RPMI7951 (cell line): ENCODE results near the gene SERPINB5. TPM values are rescaled to one million over a fixed set of nuclear protein-coding genes. Genes with fewer than 3 reads are reported as not detected.

Experiments used
- DNase-seq: peaks from one replicate; pipeline ENCODE4 v3.0.0-alpha.2; 2012; ENCODE audit warnings: low read depth
- total RNA-seq: library from RNA; depleted of rRNA; stranded (reverse); fragments of >200 nt; shearing (Covaris generic); gene quantifications from 2 replicates; pipeline ENCODE4 v1.2.3, GENCODE V29; 2014

Gene SERPINB5
- total RNA-seq, 1 experiment from 2014 or later: not detected

- no peak for DNase-seq
These were observed 8.2 kb upstream of the SERPINB5 start for GRCh38 chr18:63468575-63468974.

- DNase-seq: no peak
These were observed 6.0 kb upstream of the SERPINB5 start for GRCh38 chr18:63470751-63471150.

- DNase-seq: peak; percentile 26
These were observed 4.4 kb upstream of the SERPINB5 start for GRCh38 chr18:63472380-63472779.

GRCh38 chr18:63477200-63477599 is 442 bp downstream of the SERPINB5 start:
- no peak for DNase-seq

- DNase-seq: no peak
These were observed 1.2 kb downstream of the SERPINB5 start for GRCh38 chr18:63477968-63478367.

GRCh38 chr18:63479826-63480225 is 3.1 kb downstream of the SERPINB5 start:
- no peak for DNase-seq

- DNase-seq: no peak
These were observed 3.7 kb downstream of the SERPINB5 start for GRCh38 chr18:63480476-63480875.

- no peak for DNase-seq
These were observed 4.2 kb downstream of the SERPINB5 start for GRCh38 chr18:63480915-63481314.

- no peak for DNase-seq
These were observed 10.9 kb downstream of the SERPINB5 start for GRCh38 chr18:63487676-63488075.

- no peak for DNase-seq
These were observed 11.4 kb downstream of the SERPINB5 start for GRCh38 chr18:63488160-63488559.

- no peak for DNase-seq
These were observed 16.1 kb downstream of the SERPINB5 start for GRCh38 chr18:63492851-63493250.

- no peak for DNase-seq
These were observed 18.9 kb downstream of the SERPINB5 start for GRCh38 chr18:63495675-63496074.

GRCh38 chr18:63505566-63506335 is 29.0 kb downstream of the SERPINB5 start:
- DNase-seq: peak; percentile 34

GRCh38 chr18:63506336-63506646 is 29.5 kb downstream of the SERPINB5 start:
- DNase-seq: no peak

- DNase-seq: no peak
These were observed 31.8 kb downstream of the SERPINB5 start for GRCh38 chr18:63508596-63508995.

- peak; percentile 63 for DNase-seq
These were observed 34.5 kb downstream of the SERPINB5 start for GRCh38 chr18:63511285-63511684.

- no peak for DNase-seq
These were observed 37.6 kb downstream of the SERPINB5 start for GRCh38 chr18:63514326-63514725.

- DNase-seq: no peak
These were observed 38.3 kb downstream of the SERPINB5 start for GRCh38 chr18:63514888-63515678.

- DNase-seq: no peak
These were observed 39.0 kb downstream of the SERPINB5 start for GRCh38 chr18:63515801-63516200.

GRCh38 chr18:63518178-63519012 is 41.6 kb downstream of the SERPINB5 start:
- DNase-seq: peak; percentile 69

GRCh38 chr18:63520053-63520685 is 43.4 kb downstream of the SERPINB5 start:
- DNase-seq: no peak

- no peak for DNase-seq
These were observed 46.9 kb downstream of the SERPINB5 start for GRCh38 chr18:63523660-63524059.
